Small intestine (tissue), 16 donors: ENCODE data around the gene ITGB1. TPM values are rescaled to one million over a fixed set of nuclear protein-coding genes. Genes with fewer than 3 reads are reported as not detected.
"Not testable (repeated sequence)": the region's sequence is repeated elsewhere in the genome, so short reads cannot be mapped to it uniquely, and the experiment has no call there.

Source experiments
- DNase-seq, 2 donors: peaks; one replicate each; pipeline versions ENCODE4 v3.0.0 to v3.0.0-alpha.2; 2013
- FAIRE-seq: peaks from 2 replicates; lab custom pipeline; 2012; peaks lifted over from hg19 to GRCh38; lab: Jason Lieb, UNC
- H3K27ac ChIP-seq, 3 donors: one replicate each; pipeline ENCODE4 v1.5.1; 2013; ENCODE audit warnings: low read length in 2 of 3, mild to moderate bottlenecking in 2 of 3, control low read depth in 1 of 3, inconsistent platforms in 1 of 3, low read depth in 1 of 3, moderate library complexity in 1 of 3
- H3K27me3 ChIP-seq, 3 donors: one replicate each; pipeline ENCODE4 v1.6.1; 2013; ENCODE audit warnings: low read length in 3 of 3, inconsistent platforms in 1 of 3; ENCODE audit not compliant: control insufficient read depth in 3 of 3, insufficient read depth in 3 of 3
- H3K36me3 ChIP-seq, 3 donors: one replicate each; pipeline ENCODE4 v1.6.1; 2013; ENCODE audit warnings: low read length in 3 of 3, inconsistent platforms in 1 of 3, low read depth in 1 of 3, mild to moderate bottlenecking in 1 of 3, moderate library complexity in 1 of 3; ENCODE audit not compliant: control insufficient read depth in 3 of 3, insufficient read depth in 2 of 3
- H3K4me1 ChIP-seq, 3 donors: one replicate each; pipeline ENCODE4 v1.6.1; 2013; ENCODE audit warnings: low read length in 2 of 3, inconsistent platforms in 1 of 3, low read depth in 1 of 3, mild to moderate bottlenecking in 1 of 3, moderate library complexity in 1 of 3; ENCODE audit not compliant: control insufficient read depth in 3 of 3, insufficient read depth in 2 of 3
- H3K4me3 ChIP-seq, 3 donors: one replicate each; pipeline ENCODE4 v1.5.1; 2013; ENCODE audit warnings: low read length in 3 of 3, control low read depth in 1 of 3, inconsistent platforms in 1 of 3, low read depth in 1 of 3, mild to moderate bottlenecking in 1 of 3, moderate library complexity in 1 of 3
- H3K9me3 ChIP-seq, 2 donors: one replicate each; pipeline ENCODE4 v1.6.1; 2013; ENCODE audit warnings: low read depth in 1 of 2, low read length in 1 of 2; ENCODE audit not compliant: control insufficient read depth in 2 of 2, insufficient read depth in 1 of 2
- WGBS, 3 donors: extraction: QIAGEN DNeasy Blood & Tissue Kit; methylation state at CpG; one replicate each; pipeline ENCODE4 v1.1.7; 2013; 5-methylcytosine and 5-hydroxymethylcytosine counted together
- long read RNA-seq, 10 donors: transcript quantifications; one replicate each; lab custom pipeline, GENCODE V29; 2026
- polyA plus RNA-seq, 4 donors: library from polyadenylated mRNA; stranded (reverse) in 3 of 4; unstranded in 1 of 4; fragments of 200-250 nt in 3 of 4; fragments of 120-200 nt in 1 of 4; gene quantifications; one replicate each; pipeline versions ENCODE4 v1.2.1 to v1.2.3, GENCODE V29; 2013
- donor health status: healthy with polysubstance abuse.
- donor health status: control.
- donor health status: control.
- donor health status: Bipolar disorder and iron deficiency.
- donor health status: healthy.

ITGB1 gene
- 100 to 1,000 TPM in 2 of 4 donors, 10 to 100 TPM in 2; 42.3 to 226 (median 112) TPM for polyA plus RNA-seq
- long read RNA-seq, donor 1, transcript ITGB1-201 (16 exons, 3,640 nt): major isoform, 60 of 186 reads
- long read RNA-seq, donor 1, partial matches to known transcripts: 126 of 186 reads
- long read RNA-seq, donor 1, other reads (novel, unspliced or antisense): 0 of 186 reads
- long read RNA-seq, donor 2, transcript ITGB1-201 (16 exons, 3,640 nt): major isoform, 30 of 38 reads
- long read RNA-seq, donor 2, partial matches to known transcripts: 8 of 38 reads
- long read RNA-seq, donor 2, other reads (novel, unspliced or antisense): 0 of 38 reads
- long read RNA-seq, donor 3, transcript ITGB1-201 (16 exons, 3,640 nt): major isoform, 5 of 114 reads
- long read RNA-seq, donor 3, partial matches to known transcripts: 108 of 114 reads
- long read RNA-seq, donor 3, other reads (novel, unspliced or antisense): 0 of 114 reads
- long read RNA-seq, donor 4, partial matches to known transcripts: 0 of 1 reads
- long read RNA-seq, donor 4, other reads (novel, unspliced or antisense): 0 of 1 reads
- long read RNA-seq, donor 5, partial matches to known transcripts: 20 of 21 reads
- long read RNA-seq, donor 5, other reads (novel, unspliced or antisense): 0 of 21 reads
- long read RNA-seq, donor 6, transcript ITGB1-201 (16 exons, 3,640 nt): major isoform, 29 of 75 reads
- long read RNA-seq, donor 6, partial matches to known transcripts: 46 of 75 reads
- long read RNA-seq, donor 6, other reads (novel, unspliced or antisense): 0 of 75 reads
- long read RNA-seq, donor 7: 0 reads
- long read RNA-seq, donor 8, partial matches to known transcripts: 0 of 2 reads
- long read RNA-seq, donor 8, other reads (novel, unspliced or antisense): 0 of 2 reads
- long read RNA-seq, donor 9, transcript ITGB1-201 (16 exons, 3,640 nt): major isoform, 5 of 18 reads
- long read RNA-seq, donor 9, partial matches to known transcripts: 13 of 18 reads
- long read RNA-seq, donor 9, other reads (novel, unspliced or antisense): 0 of 18 reads
- long read RNA-seq, donor 10, transcript ITGB1-201 (16 exons, 3,640 nt): major isoform, 63 of 167 reads
- long read RNA-seq, donor 10, partial matches to known transcripts: 102 of 167 reads
- long read RNA-seq, donor 10, other reads (novel, unspliced or antisense): 0 of 167 reads

DNA sequence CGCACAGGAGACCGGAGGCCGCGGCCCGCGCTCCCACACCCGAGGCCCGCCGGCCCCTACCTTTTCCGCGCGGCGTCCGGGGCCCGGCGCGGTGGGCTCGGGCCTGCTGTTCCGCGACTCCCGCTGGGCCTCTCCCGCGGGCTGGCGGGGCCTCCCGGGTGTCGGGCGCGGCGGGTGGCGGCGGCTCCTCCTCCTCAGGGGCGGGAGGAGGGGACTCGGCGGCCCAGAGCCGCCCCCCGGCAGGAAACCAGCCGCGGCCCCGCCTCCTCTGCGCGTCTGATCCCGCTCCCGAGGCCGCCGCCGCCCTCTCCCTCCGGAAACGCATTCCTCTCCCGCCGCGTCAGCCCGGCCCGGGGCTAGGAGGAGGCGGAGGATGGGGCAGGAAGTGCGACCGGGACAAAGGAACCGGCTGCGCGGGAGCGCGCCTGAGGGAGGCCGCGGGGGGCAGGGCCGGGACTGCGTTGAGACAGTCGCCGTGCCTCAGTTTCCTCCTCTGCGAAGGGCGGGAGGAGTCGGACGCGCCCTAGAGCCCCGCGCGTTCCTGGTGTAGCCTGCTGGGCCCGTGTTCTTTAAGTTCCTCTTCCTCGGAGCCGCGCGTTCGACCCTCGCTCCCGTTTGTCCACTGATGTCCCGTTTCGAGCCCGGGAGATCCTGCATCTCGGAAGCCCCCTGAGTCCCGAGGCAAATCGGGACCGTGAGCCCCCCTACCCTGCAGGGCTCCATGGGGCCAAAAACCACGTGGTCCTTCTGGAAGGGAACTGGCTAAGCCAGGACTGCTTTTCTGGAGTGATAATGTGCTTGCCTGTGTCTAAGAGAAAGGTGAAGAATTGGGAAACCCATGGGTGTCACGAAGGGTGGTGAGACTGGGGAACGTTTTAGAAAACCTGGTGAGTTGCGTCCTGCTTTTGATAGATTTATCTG, at the start of gene ITGB1:
ITGB1 (minus strand) TSS at position 146 of the 921 bp plus-strand sequence. CDS start 22,672 bp downstream, outside the sequence.
- 0% methylated on average over 54 to 94 of the region's 94 CpGs for WGBS, 3 donors
- Histone ChIP-seq H3K27ac (peak within 1 kb of the TSS; percentile 95 to 97 (median 96)), H3K4me3 (peak within 1 kb of the TSS; percentile 90 to 100 (median 96)), H3K27me3 (no peaks in the 10 kb centered on the region), H3K9me3 (no peaks in the 10 kb centered on the region), H3K36me3 (peaks cover 0 to 2% (median 0%) of the 10 kb centered on the region in 3 donors), H3K4me1 (peaks cover 2 to 14% (median 14%) of the 10 kb centered on the region in 3 donors)
- no peak for FAIRE-seq
- DNase-seq: peak; percentile 96 to 99

DNA sequence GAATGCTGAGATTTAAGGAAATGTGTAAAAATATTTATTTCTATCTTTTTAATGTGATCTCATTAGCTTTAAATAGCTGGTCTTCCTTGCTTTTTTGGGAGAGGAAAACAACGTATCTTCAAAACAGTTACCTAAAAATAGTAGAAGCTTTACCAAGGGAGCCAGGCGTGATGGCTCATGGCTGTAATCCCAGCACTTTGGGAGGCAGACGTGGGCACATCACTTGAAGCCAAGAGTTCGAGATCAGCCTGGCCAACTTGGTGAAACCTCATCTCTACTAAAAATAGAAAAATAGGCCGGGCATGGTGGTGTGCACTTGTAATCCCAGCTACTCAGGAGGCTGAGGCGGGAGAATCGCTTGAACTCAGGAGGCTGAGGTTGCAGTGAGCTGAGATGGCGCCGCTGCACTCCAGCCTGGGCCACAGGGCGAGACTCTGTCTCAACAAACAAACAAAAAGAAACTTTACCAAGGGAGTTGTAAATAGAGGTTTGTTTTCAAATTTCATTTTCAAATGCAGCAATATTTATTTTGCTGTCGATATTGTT, 48.4 kb upstream of the ITGB1 start:
- no peak for DNase-seq
- no peak overlapping the region for H3K4me3 ChIP-seq
- WGBS, 3 donors: 86 to 93% (median 93%) methylated on average over 11 of the region's 11 CpGs
- H3K27me3 ChIP-seq: no peaks in the 10 kb centered on the region
- no peaks in the 10 kb centered on the region for H3K9me3 ChIP-seq
- peak overlapping the region in 1 of 3 donors; percentile 61 for H3K27ac ChIP-seq
- H3K36me3 ChIP-seq: no peaks in the 10 kb centered on the region
- no peak for FAIRE-seq
- H3K4me1 ChIP-seq: peaks cover 0 to 4% (median 0%) of the 10 kb centered on the region in 3 donors

DNA sequence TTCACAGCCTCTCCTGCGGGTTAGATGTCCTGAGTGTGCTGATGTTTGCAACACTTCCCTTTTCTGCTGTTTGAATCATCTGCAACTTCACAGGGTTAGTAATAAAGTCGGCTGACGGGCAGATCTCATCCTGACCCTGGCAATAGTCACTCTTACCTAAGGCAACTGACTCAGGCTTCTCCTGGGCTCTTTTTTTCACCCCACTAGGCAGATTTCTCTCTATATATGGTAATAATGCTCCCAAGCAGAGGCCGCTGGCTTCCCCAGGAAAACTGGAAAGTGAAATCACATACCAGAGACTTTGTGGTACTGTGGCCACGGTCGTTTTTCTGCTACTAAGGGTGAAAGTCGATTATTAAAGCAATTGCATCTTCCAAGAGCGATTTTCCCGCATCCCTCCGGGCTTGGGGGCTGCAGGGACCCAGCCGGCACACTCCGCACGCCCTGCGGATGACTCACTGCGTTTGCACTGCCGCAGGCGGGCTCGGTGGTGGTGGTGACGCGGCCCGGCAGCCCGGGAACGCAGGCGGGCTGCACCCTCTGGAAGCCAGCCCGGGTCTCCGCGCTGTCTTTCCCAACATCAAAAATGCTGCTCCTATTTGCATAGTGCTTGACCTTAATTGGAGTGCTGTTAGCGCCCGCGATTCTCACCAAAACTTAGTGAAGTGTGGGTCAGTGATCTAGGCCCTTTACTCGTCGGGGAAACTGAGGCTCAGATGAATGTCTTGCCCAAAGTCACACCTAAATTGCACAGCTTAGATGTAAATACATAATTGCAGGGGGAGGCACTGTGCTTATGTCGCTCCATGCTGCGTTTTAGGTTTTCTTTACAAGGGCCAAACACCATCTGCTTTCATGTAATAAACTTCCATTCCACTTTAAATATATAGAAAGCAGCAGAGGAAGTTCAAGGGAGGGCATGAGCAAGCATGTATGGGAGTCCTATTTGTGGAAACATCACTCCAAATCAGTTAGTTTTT, 47.6 kb upstream of the ITGB1 start:
- no peaks in the 10 kb centered on the region for H3K9me3 ChIP-seq
- H3K4me3 ChIP-seq: peak overlapping the region in 2 of 3 donors; percentile 44
- peak overlapping the region; percentile 24 to 67 (median 61) for H3K27ac ChIP-seq
- H3K27me3 ChIP-seq: no peaks in the 10 kb centered on the region
- DNase-seq (peak; percentile 68 to 78), FAIRE-seq (no peak)
- no peaks in the 10 kb centered on the region for H3K36me3 ChIP-seq
- WGBS, 3 donors: 4 to 10% (median 7%) methylated on average over 34 of the region's 34 CpGs
- peaks cover 0 to 4% (median 0%) of the 10 kb centered on the region in 3 donors for H3K4me1 ChIP-seq

DNA sequence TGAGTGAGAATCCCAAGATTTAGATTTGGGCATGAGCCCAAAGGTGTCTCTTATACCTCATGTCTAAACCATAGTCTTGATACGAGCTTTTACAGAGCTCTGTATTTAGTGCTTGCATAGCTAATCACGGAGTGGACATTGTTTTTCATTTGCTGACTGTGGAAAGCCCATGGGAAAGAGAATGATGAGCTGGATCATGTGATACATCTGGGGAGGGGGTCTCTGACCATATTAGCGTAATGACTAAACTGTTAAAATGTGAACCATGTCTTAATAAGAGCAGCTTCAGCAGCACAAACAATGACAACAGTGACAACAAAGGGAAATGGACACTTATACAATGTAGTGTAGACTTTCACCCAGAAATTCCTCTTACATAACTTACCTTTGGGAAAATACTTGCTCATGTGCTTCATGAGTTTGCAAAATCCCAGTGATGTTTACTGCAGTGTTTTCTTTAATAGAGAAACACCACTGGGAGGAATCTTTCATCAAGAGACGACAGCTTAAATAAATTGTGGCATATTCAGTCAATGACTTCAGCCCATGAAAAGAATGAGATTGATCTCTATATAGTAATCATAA, 44.0 kb upstream of the ITGB1 start:
- H3K4me3 ChIP-seq: no peak overlapping the region
- H3K9me3 ChIP-seq: no peaks in the 10 kb centered on the region
- WGBS, 3 donors: 79 to 85% (median 83%) methylated on average over 4 of the region's 4 CpGs
- peaks cover 0 to 8% (median 0%) of the 10 kb centered on the region in 3 donors for H3K4me1 ChIP-seq
- no peaks in the 10 kb centered on the region for H3K36me3 ChIP-seq
- H3K27ac ChIP-seq: peak overlapping the region in 1 of 3 donors; percentile 28
- no peak for FAIRE-seq
- H3K27me3 ChIP-seq: no peaks in the 10 kb centered on the region
- peak in 1 of 2 donors; percentile 46 for DNase-seq

DNA sequence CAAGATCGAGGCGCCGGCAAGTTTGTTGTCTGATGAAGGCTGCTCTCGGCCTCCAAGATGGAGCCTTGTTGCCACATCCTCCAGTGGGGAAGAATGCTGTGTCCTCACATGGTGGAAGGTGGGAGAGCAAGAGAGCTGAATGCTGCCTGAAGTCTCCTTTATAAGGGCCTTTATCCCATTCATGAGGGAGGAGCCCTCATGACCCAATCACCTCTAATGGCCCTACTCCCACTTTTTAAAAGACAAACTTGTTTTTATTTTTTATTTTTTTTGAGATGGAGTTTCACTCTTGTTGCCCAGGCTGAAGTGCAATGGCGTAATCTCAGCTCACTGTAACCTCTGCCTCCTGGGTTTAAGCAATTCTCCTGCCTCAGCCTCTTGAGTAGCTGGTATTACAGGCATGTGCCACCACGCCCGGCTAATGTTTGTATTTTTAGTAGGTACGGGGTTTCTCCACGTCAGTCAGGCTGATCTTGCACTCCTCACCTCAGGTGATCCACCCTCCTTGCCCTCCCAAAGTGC, 40.1 kb upstream of the ITGB1 start:
- WGBS, 3 donors: 65 to 85% (median 76%) methylated on average over 9 of the region's 9 CpGs
- peaks cover 0 to 14% (median 0%) of the 10 kb centered on the region in 3 donors for H3K4me1 ChIP-seq
- DNase-seq: peak in 1 of 2 donors; percentile 42
- not testable (repeated sequence) for H3K9me3 ChIP-seq, H3K27me3 ChIP-seq, H3K4me3 ChIP-seq, FAIRE-seq, H3K36me3 ChIP-seq
- peak overlapping the region in 1 of 3 donors; percentile 54 for H3K27ac ChIP-seq

DNA sequence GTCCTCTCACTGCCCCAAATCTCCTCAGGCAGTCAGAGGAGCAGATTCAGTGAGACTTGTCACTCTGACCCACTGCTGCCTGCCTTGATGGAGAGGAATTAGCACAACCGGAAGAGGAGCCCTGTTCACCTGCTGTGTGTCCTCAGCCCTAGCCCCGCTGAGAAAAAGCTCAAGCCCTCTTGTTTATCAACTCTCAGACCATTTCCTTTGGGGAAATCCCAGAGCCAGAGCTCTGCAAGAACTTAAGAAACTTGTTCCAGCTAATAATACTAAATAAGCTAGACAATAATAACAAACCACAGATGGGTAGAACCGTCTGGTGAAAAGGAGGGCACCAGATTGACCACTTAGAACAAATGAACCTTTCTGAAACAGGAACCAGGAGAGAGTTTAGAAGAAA, 37.7 kb upstream of the ITGB1 start:
- peaks cover 0 to 5% of the 10 kb centered on the region in 2 donors for H3K9me3 ChIP-seq
- 38 to 50% (median 38%) methylated on average over 3 of the region's 3 CpGs for WGBS, 3 donors
- peak overlapping the region in 1 of 3 donors; percentile 81 for H3K27ac ChIP-seq
- DNase-seq (no peak), FAIRE-seq (no peak)
- H3K27me3 ChIP-seq: no peaks in the 10 kb centered on the region
- H3K36me3 ChIP-seq: no peaks in the 10 kb centered on the region
- H3K4me3 ChIP-seq: no peak overlapping the region
- peaks cover 0 to 14% (median 0%) of the 10 kb centered on the region in 3 donors for H3K4me1 ChIP-seq
